ENCODE results near the gene GRK1.

Gene GRK1

DNA sequence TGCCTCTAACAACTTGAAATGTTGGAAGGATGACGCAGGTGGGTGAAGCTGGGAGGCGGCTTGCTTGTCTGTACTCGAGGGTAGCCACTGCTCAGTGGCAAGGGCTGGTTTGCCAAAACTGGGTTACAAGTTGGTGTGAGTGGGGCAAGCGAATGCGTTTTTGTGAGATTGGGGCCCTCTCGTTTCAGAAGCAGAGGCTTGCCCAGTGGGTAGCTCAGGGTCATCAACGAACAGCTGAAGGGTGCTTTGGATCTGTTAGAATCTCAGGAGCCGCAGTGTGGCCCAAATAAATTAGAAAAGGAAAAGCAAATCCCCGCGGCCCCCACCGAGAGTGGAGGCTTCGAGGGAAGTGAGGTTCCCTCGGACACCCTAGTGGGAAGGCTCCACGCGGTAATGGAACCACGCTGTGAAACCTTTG, 16.3 kb upstream of the GRK1 start:
- H3K27ac ChIP-seq = no peak overlapping the region
- TF ChIP-seq CTCF (IDR thresholded peaks at IDR 0.05) = no peak

DNA sequence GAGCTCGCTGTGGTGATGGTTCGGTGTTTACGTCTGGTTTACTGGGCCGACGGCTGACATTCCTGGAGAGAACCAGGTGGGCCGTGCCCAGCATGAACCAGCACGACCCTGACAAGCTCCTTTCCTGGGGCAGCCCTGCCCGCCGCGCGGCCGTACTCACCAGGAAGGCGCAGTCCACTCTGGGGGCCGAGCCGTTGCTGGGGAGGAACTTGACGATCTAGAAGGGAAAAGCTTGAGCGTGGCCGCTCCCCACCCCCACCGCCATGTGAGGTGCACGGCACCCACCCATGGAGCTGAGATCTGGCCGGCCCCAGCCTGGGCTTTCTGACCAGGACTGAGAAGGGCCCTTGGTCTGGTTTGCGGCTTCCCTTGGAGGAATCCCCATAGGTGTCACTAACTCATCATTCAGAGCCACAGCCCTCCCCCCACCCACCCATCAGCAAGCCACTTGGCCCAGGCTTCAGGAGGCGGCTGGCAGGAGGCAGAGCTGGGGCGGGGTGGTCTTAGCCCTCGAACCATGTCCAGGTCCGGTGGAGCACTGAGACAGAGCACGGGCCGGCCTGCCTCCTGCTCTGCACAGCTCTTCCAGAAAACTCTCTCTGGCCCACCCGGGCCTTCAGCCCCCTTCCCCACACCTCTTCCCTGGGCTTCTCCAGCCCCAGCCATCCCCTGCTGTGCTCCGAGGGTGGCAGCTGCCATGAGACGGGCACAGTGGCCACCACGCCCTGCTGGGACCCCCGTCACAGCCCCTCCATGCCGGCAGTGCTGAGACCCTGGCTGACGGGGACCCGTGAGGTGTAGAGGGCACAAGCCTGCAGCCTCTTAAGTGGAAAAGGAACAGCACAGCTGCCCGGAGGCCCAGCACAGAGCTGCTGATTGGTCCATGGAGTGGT, 15.3 kb upstream of the GRK1 start:
- TF ChIP-seq ZFX (IDR thresholded peaks at IDR 0.05; ENCODE audit: borderline replicate concordance) = no peak
- TF ChIP-seq CTCF (IDR thresholded peaks at IDR 0.05) = no peak
- no peak overlapping the region for H3K27ac ChIP-seq

DNA sequence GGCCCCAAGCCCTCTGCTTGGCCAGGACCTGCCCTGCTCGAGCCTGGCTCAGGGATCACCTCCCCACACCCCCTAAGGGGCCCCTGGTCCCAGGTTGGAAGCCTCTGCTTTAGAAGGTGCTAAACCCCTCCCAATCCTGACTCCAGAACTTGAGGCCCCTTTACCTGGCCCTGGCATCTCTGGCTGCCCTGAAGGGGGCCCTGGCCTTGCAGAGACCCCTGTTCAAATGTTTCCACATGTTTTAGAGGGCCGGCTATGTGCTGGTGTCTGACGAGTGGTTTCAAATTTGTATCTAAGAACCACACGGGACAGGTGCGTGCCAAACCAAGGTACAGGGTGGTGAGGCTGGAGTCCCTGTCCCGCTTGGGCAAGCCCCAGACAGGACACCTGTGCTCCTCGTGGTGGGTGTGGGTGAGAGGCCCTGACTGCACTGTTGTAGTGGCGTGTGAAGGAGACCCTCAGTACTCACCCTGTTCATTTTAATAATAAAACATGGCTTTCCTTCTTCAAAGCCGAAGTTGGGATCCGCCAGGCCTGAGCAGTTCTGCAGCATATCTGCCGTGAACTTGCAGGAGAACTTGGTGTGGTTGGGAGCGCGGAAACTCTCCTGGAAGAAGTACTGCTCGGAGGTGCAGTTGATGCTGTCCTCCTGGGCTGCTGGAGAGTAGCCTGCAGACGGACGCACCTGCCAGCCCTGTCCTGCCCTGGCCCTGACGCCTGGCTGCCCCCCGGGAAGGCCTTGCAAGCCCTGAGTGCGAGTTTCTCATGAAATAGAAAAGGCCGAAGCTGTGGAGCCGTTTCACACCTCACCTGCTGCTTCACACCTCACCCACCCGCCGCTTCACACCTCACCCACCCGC, 14.4 kb upstream of the GRK1 start:
- H3K27ac ChIP-seq = no peak overlapping the region
- TF ChIP-seq CTCF (IDR thresholded peaks at IDR 0.05) (no peak), ZFX (IDR thresholded peaks at IDR 0.05; ENCODE audit: borderline replicate concordance) (no peak)

GRCh38 chr13:113653264-113654174, 13.5 kb upstream of the GRK1 start:
- TF ChIP-seq CTCF (IDR thresholded peaks at IDR 0.05) = no peak
- no peak for TF ChIP-seq ZFX (IDR thresholded peaks at IDR 0.05; ENCODE audit: borderline replicate concordance)
- no peak overlapping the region for H3K27ac ChIP-seq

- TF ChIP-seq CTCF (IDR thresholded peaks at IDR 0.05) (no peak), ZFX (IDR thresholded peaks at IDR 0.05; ENCODE audit: borderline replicate concordance) (no peak)
- no peak overlapping the region for H3K27ac ChIP-seq
Observed at GRCh38 chr13:113654175-113654560, 12.9 kb upstream of the GRK1 start.

DNA sequence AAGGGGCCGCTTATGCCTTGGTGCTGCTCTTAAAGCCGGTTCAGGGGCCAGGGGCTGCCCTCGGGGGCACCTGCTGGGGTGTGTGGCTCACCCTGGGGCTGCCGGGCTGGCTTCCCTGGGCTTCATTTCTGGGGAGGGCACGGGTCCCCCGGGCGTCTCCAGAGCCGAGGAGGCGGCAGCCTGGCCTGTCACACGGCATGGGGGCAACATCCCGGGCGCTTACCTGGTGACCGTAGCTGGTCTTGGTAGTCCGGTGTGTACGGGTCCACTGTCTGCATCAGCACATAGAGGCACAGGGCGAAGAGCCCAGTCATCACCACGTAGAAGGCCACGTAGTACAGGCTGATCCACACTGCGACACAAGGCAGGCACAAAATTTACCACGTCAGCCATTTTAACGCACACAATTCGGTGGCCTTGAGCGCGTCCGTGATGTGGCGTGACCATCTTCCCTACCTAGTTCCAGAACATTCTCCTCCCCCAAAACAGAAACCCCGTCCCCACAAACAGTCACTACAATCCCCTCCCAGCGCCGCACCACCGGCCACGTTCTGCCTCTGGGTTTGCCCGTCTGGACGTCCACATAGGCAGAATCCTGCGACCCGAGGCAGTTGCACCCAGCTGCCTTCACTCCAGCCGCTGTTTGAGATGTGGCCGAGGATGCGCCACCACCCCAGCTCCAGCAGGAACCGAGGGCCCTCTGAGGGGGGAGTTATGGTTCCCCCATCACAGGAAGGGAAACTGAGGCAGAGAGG, 12.3 kb upstream of the GRK1 start:
- TF ChIP-seq CTCF (IDR thresholded peaks at IDR 0.05) (no peak), ZFX (IDR thresholded peaks at IDR 0.05; ENCODE audit: borderline replicate concordance) (no peak)
- H3K27ac ChIP-seq = no peak overlapping the region

Data from 22Rv1 (cell line).